Neuron (in vitro differentiated cells): Measurements from ENCODE around the gene MSTO1.
"Not testable (repeated sequence)": the region's sequence is repeated elsewhere in the genome, so short reads cannot be mapped to it uniquely, and the experiment has no call there.

Experiments
- H2AFZ ChIP-seq: one replicate; pipeline ENCODE4 v1.6.1; 2013; ENCODE audit warnings: low read depth, mild to moderate bottlenecking, inconsistent platforms, low read length, moderate library complexity
- H3K27me3 ChIP-seq: one replicate; pipeline ENCODE4 v1.6.1; 2013; ENCODE audit warnings: low read length; ENCODE audit not compliant: insufficient read depth
- H3K36me3 ChIP-seq: one replicate; pipeline ENCODE4 v1.6.1; 2013; ENCODE audit warnings: low read length; ENCODE audit not compliant: insufficient read depth
- H3K4me1 ChIP-seq: one replicate; pipeline ENCODE4 v1.6.1; 2013; ENCODE audit warnings: low read length; ENCODE audit not compliant: insufficient read depth
- H3K4me3 ChIP-seq: 2 replicates; pipeline ENCODE4 v1.5.1; 2013; ENCODE audit warnings: mild to moderate bottlenecking, low read length, moderate library complexity
- H3K9me3 ChIP-seq: one replicate; pipeline ENCODE4 v1.6.1; 2013; ENCODE audit warnings: low read length

The MSTO1 gene

GRCh38 chr1:155609515-155610256 lies at the start of gene MSTO1:
TSS of gene MSTO1 (plus strand) at chr1:155610218. CDS start at chr1:155610249, 31 bp downstream.
- Histone ChIP-seq H3K36me3 (peaks cover 14% of the 10 kb centered on the region), H3K4me1 (no peaks in the 10 kb centered on the region), H2AFZ (peak within 1 kb of the TSS; percentile 49)

GRCh38 chr1:155561779-155562580 lies 48.0 kb upstream of the MSTO1 start:
- H3K9me3 ChIP-seq, result not testable (repeated sequence)
- H3K36me3 ChIP-seq, result peaks cover 13% of the 10 kb centered on the region
- peaks cover 20% of the 10 kb centered on the region for H3K4me1 ChIP-seq

More at GRCh38 chr1:155609515-155610256, at the start of gene MSTO1:
- peak within 1 kb of the TSS; percentile 55 for H3K4me3 ChIP-seq
- no peaks in the 10 kb centered on the region for H3K9me3 ChIP-seq
- no peaks in the 10 kb centered on the region for H3K27me3 ChIP-seq

GRCh38 chr1:155562581-155563376 lies 47.2 kb upstream of the MSTO1 start, which contains the start of gene ASH1L:
TSS of gene ASH1L (minus strand) at chr1:155562803. CDS start at chr1:155521519, 41,284 bp downstream.
- peak within 1 kb of the TSS; percentile 61 for H2AFZ ChIP-seq
- H3K4me3 ChIP-seq, result peak within 1 kb of the TSS; percentile 80
- H3K4me1 ChIP-seq, result peaks cover 20% of the 10 kb centered on the region
- no peaks in the 10 kb centered on the region for H3K27me3 ChIP-seq
- peaks cover 16% of the 10 kb centered on the region for H3K36me3 ChIP-seq
- H3K9me3 ChIP-seq, result peaks cover 2% of the 10 kb centered on the region

More at GRCh38 chr1:155561779-155562580, 48.0 kb upstream of the MSTO1 start:
- not testable (repeated sequence) for H3K27me3 ChIP-seq
- H3K4me3 ChIP-seq, result peak overlapping the region; percentile 80
- H2AFZ ChIP-seq, result peak overlapping the region; percentile 61

GRCh38 chr1:155563377-155564022 lies 46.5 kb upstream of the MSTO1 start:
- H3K9me3 ChIP-seq, H3K27me3 ChIP-seq: not testable (repeated sequence)
- Histone ChIP-seq H3K4me1 (peaks cover 20% of the 10 kb centered on the region), H3K36me3 (peaks cover 16% of the 10 kb centered on the region), H3K4me3 (peak overlapping the region; percentile 80), H2AFZ (peak overlapping the region; percentile 24)

GRCh38 chr1:155569988-155570592 lies 39.9 kb upstream of the MSTO1 start:
- Histone ChIP-seq H3K27me3 (no peaks in the 10 kb centered on the region), H3K36me3 (peaks cover 33% of the 10 kb centered on the region), H3K4me3 (no peak overlapping the region), H3K4me1 (no peaks in the 10 kb centered on the region), H3K9me3 (peaks cover 7% of the 10 kb centered on the region), H2AFZ (no peak overlapping the region)

- Histone ChIP-seq H3K36me3 (peaks cover 29% of the 10 kb centered on the region), H3K9me3 (peaks cover 4% of the 10 kb centered on the region), H3K27me3 (no peaks in the 10 kb centered on the region), H3K4me3 (no peak overlapping the region), H3K4me1 (no peaks in the 10 kb centered on the region), H2AFZ (no peak overlapping the region)
Measured at GRCh38 chr1:155570593-155570990, 39.4 kb upstream of the MSTO1 start.

- H3K36me3 ChIP-seq, result peaks cover 18% of the 10 kb centered on the region
- no peaks in the 10 kb centered on the region for H3K27me3 ChIP-seq
- H3K4me1 ChIP-seq, result no peaks in the 10 kb centered on the region
- H3K9me3 ChIP-seq, result peaks cover 4% of the 10 kb centered on the region
- no peak overlapping the region for H3K4me3 ChIP-seq
- no peak overlapping the region for H2AFZ ChIP-seq
Measured at GRCh38 chr1:155574077-155574476, 35.9 kb upstream of the MSTO1 start.

- not testable (repeated sequence) for H3K9me3 ChIP-seq, H3K4me3 ChIP-seq, H2AFZ ChIP-seq
Measured at GRCh38 chr1:155575608-155576007, 34.4 kb upstream of the MSTO1 start.

GRCh38 chr1:155583846-155584245 lies 26.2 kb upstream of the MSTO1 start:
- not testable (repeated sequence) for H3K36me3 ChIP-seq, H2AFZ ChIP-seq, H3K27me3 ChIP-seq, H3K4me1 ChIP-seq, H3K4me3 ChIP-seq, H3K9me3 ChIP-seq

More at GRCh38 chr1:155575608-155576007, 34.4 kb upstream of the MSTO1 start:
- H3K27me3 ChIP-seq, H3K4me1 ChIP-seq, H3K36me3 ChIP-seq: not testable (repeated sequence)

- H3K27me3 ChIP-seq, H3K4me1 ChIP-seq, H3K4me3 ChIP-seq, H2AFZ ChIP-seq, H3K36me3 ChIP-seq, H3K9me3 ChIP-seq: not testable (repeated sequence)
Measured at GRCh38 chr1:155589282-155589681, 20.7 kb upstream of the MSTO1 start.

- not testable (repeated sequence) for H3K36me3 ChIP-seq, H3K27me3 ChIP-seq, H3K9me3 ChIP-seq, H3K4me1 ChIP-seq, H3K4me3 ChIP-seq, H2AFZ ChIP-seq
Measured at GRCh38 chr1:155590516-155591247, 19.3 kb upstream of the MSTO1 start.

- Histone ChIP-seq H3K4me3 (no peak overlapping the region), H3K4me1 (peaks cover 11% of the 10 kb centered on the region), H3K36me3 (peaks cover 5% of the 10 kb centered on the region), H2AFZ (no peak overlapping the region), H3K9me3 (no peaks in the 10 kb centered on the region), H3K27me3 (no peaks in the 10 kb centered on the region)
Measured at GRCh38 chr1:155591770-155592169, 18.2 kb upstream of the MSTO1 start.
